ENCODE results near the gene GRAMD1B.

The GRAMD1B gene

DNA sequence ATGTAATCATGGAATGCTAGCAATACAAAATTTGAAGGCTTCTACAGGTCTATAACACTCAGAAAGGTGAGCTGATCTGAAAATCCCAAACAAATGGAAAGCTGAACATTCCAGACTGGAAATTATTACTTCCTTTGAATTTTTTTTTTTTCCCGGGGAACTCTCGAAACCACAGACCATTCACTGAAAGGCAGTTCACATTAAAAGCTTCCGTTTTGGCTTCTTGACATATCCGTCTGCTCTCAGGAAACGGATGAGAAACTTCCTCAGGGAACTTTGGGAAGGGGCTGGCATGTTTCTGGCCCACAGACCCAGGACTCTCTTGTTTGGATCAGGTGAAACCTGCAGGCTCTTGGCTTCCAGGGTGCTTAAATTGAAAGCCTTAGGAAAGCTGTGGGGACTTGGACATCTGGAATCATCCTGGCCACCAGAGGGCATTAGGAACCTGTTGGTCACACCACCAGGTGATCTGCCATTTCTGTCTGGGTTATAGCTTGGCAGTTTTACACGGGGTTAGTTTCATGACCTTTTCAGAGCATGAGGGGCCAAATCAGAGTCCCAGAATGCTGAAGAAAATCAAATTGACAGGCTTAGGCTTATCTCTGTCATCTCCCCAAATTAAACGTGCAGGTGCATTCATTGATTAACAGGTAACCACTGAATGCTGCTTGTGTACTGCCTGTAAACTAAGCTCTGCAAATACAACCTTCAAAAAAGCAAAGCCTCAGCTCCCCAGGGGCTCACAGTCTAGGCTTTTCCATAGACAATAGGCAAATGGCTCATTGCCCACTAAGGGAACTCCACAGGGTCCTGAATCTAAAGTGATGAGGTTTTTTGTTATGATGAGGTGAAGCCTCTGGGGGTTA, 22.7 kb upstream of the GRAMD1B start:
- no peaks in the 10 kb centered on the region for H3K36me3 ChIP-seq
- H3K27ac ChIP-seq = no peak overlapping the region
- no peaks in the 10 kb centered on the region for H3K27me3 ChIP-seq
- H3K4me3 ChIP-seq (ENCODE audit: low read depth in 1 of 2, low read length in 1 of 2) = no peak overlapping the region
- H3K4me1 ChIP-seq (ENCODE audit: control insufficient read depth in 1 of 2, insufficient read depth in 1 of 2, low read depth in 1 of 2, low read length in 1 of 2) = peaks cover 0 to 16% of the 10 kb centered on the region in 2 experiments
- TF ChIP-seq, protein P1, sequence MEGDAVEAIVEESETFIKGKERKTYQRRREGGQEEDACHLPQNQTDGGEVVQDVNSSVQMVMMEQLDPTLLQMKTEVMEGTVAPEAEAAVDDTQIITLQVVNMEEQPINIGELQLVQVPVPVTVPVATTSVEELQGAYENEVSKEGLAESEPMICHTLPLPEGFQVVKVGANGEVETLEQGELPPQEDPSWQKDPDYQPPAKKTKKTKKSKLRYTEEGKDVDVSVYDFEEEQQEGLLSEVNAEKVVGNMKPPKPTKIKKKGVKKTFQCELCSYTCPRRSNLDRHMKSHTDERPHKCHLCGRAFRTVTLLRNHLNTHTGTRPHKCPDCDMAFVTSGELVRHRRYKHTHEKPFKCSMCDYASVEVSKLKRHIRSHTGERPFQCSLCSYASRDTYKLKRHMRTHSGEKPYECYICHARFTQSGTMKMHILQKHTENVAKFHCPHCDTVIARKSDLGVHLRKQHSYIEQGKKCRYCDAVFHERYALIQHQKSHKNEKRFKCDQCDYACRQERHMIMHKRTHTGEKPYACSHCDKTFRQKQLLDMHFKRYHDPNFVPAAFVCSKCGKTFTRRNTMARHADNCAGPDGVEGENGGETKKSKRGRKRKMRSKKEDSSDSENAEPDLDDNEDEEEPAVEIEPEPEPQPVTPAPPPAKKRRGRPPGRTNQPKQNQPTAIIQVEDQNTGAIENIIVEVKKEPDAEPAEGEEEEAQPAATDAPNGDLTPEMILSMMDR (IDR thresholded peaks at IDR 0.05) = peak; percentile 62
- H3K9me3 ChIP-seq = no peaks in the 10 kb centered on the region

DNA sequence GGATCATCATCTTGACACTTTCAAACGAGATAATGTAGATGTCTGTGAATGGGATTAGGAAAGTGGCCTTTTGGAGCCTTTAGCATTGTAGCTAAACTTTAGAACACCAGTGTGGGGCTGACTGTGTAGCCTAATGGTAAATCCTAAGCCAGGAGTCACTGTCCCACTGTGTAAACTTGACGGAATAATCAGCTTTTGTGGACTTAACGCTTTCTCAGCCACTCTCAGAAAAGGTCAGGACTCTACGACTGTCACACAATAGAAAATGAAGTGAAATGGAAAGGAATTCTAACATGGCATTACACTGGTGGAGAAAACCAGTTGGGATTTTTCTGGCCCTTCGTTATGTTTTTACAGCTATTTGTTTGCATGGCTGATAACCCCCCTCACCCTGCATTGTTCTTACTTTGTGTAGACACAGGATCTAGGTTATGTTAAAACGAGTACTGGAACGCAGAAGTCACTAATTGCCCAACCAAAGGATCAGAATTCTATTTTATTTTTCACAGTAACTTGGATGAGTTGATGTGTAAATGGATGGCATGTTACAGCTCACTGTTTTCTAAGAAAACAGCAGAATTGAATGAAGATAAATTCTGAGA, 22.0 kb upstream of the GRAMD1B start:
- H3K4me3 ChIP-seq (ENCODE audit: low read depth in 1 of 2, low read length in 1 of 2) = no peak overlapping the region
- no peaks in the 10 kb centered on the region for H3K36me3 ChIP-seq
- H3K27ac ChIP-seq = no peak overlapping the region
- no peaks in the 10 kb centered on the region for H3K27me3 ChIP-seq
- H3K9me3 ChIP-seq = no peaks in the 10 kb centered on the region
- H3K4me1 ChIP-seq (ENCODE audit: control insufficient read depth in 1 of 2, insufficient read depth in 1 of 2, low read depth in 1 of 2, low read length in 1 of 2) = peaks cover 0 to 16% of the 10 kb centered on the region in 2 experiments
- TF ChIP-seq, protein P1 (IDR thresholded peaks at IDR 0.05) = no peak

DNA sequence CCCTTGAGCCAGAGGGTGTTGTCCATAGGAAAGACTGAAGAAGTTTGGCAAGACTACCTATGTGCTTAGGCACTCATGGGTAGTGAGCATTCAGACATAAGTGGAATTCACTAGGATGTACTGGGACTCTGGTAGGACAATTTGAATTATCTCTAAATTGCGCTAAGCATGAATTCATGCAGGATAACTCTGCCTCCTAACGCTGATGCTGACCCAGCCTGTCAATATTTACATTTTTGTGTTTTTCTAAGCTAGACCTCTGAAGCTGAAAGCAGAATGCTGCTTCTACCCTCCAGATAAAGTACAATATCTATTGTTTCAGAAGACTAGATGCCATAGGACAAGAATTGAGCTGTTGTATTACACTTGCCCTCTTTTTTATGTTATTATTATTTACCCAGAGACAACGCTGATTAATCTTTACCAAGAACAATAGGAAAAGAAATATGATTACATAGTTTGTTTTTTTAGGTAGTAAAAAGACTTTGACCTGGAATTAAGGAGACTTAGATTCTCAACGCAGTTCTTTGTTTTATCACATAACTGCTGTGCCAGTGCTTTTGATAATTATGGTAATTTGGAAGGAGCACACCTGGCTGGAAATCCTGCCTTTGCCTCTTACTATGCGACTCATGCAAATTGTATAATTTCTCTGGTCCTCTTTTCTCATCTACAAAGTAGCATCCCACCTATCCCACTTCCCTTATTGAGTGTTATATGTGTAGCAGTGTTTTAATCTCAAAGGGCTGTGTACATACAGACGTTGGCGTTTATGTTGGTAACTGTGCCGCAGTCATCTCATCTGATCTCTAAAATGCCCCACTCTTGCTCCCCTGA, 21.2 kb upstream of the GRAMD1B start:
- TF ChIP-seq, protein P1 (IDR thresholded peaks at IDR 0.05) = no peak
- H3K4me1 ChIP-seq (ENCODE audit: control insufficient read depth in 1 of 2, insufficient read depth in 1 of 2, low read depth in 1 of 2, low read length in 1 of 2) = peaks cover 0 to 16% of the 10 kb centered on the region in 2 experiments
- no peaks in the 10 kb centered on the region for H3K27me3 ChIP-seq

DNA sequence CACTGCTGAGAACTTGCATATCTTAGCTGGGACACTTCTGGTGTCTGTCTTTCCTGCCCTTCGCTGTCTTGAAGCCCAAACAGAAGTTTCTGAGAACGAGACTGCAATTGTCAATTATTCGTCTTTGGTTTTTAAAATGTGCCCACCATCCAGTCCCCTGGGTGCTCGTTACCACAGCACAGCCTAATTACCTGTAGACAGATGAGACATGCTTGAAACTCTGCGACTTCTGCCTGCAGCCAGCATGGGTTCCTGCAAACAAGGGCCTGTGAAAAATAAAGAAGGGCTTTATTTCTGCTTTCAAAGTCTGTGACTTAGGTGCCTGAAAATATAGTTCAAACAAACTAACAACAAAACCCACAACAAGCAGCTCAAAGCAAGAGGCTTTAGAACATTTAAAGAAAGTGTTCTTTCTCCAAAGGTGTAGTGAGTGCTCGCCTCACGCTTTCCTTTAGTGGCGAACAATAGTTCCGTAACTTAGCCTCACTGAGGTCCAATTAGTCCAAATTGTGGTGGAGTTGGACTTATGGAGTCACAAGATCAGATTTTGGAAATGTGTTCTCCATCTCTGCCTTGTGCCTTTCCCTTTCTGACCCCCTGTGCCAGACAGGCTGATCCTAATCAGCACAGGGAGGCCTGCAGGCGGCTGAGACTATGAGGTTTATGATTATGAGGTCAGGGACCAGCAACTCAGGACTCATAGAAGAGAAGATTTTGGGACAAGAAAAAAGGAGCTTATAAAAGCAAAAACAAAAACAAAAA, 20.4 kb upstream of the GRAMD1B start:
- no peaks in the 10 kb centered on the region for H3K36me3 ChIP-seq
- H3K4me3 ChIP-seq (ENCODE audit: low read depth in 1 of 2, low read length in 1 of 2) = no peak overlapping the region
- TF ChIP-seq, protein P1 (IDR thresholded peaks at IDR 0.05) = no peak
- H3K9me3 ChIP-seq = no peaks in the 10 kb centered on the region
- peaks cover 0 to 13% of the 10 kb centered on the region in 2 experiments for H3K4me1 ChIP-seq (ENCODE audit: control insufficient read depth in 1 of 2, insufficient read depth in 1 of 2, low read depth in 1 of 2, low read length in 1 of 2)
- no peaks in the 10 kb centered on the region for H3K27me3 ChIP-seq
- H3K27ac ChIP-seq = no peak overlapping the region

More for the DNA sequence above, 21.2 kb upstream of the GRAMD1B start:
- Histone ChIP-seq H3K4me3 (ENCODE audit: low read depth in 1 of 2, low read length in 1 of 2) (no peak overlapping the region), H3K27ac (no peak overlapping the region), H3K36me3 (no peaks in the 10 kb centered on the region), H3K9me3 (no peaks in the 10 kb centered on the region)

DNA sequence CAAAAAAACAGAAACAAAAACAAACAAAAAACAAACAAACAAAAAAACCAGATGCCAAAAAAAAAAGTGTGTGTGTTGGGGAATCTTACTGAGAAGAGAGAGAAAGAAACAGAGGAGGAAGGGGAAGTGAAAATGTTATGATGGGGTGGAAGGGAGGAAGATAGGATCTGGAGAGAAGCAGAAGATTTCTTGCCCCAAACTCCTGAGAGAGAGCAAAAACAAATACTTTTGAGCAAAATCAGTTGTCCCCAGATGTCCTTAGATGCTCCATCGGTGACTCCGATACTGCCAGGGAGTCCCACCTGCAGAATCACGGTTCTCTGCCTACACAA, 19.9 kb upstream of the GRAMD1B start:
- TF ChIP-seq, protein P1 (IDR thresholded peaks at IDR 0.05) = no peak
- no peaks in the 10 kb centered on the region for H3K9me3 ChIP-seq

More for the DNA sequence above, 19.9 kb upstream of the GRAMD1B start:
- Histone ChIP-seq H3K27ac (no peak overlapping the region), H3K4me3 (ENCODE audit: low read depth in 1 of 2, low read length in 1 of 2) (no peak overlapping the region), H3K36me3 (no peaks in the 10 kb centered on the region), H3K27me3 (no peaks in the 10 kb centered on the region), H3K4me1 (ENCODE audit: control insufficient read depth in 1 of 2, insufficient read depth in 1 of 2, low read depth in 1 of 2, low read length in 1 of 2) (peaks cover 0 to 8% of the 10 kb centered on the region in 2 experiments)

All from neutrophil (primary cell).